Mesodermal cell (in vitro differentiated cells): Measurements from ENCODE around the gene KIAA1586.
"Not testable (repeated sequence)": the region's sequence is repeated elsewhere in the genome, so short reads cannot be mapped to it uniquely, and the experiment has no call there.

Experiments
- H3K27ac ChIP-seq: 2 replicates; pipeline ENCODE4 v1.7.0; 2013; ENCODE audit warnings: mild to moderate bottlenecking, low read depth, low read length, moderate library complexity; ENCODE audit not compliant: severe bottlenecking
- H3K36me3 ChIP-seq: 2 replicates; pipeline ENCODE4 v1.7.1; 2013; ENCODE audit warnings: mild to moderate bottlenecking, low read length, moderate library complexity; ENCODE audit not compliant: control insufficient read depth, insufficient read depth
- H3K4me1 ChIP-seq: one replicate; pipeline ENCODE4 v1.7.1; 2013; ENCODE audit warnings: mild to moderate bottlenecking, low read length; ENCODE audit not compliant: insufficient read depth, control insufficient read depth, poor library complexity, severe bottlenecking
- H3K4me3 ChIP-seq: 2 replicates; pipeline ENCODE4 v1.7.0; 2013; ENCODE audit warnings: low read length, control low read depth, mild to moderate bottlenecking; ENCODE audit not compliant: insufficient read depth, poor library complexity, severe bottlenecking; ENCODE audit errors: extremely low read depth
- H3K9me3 ChIP-seq: 2 replicates; pipeline ENCODE4 v1.7.1; 2013; ENCODE audit warnings: mild to moderate bottlenecking, low read length, moderate library complexity; ENCODE audit not compliant: control insufficient read depth
- WGBS, 2 experiments: methylation state at CpG; one replicate each; pipeline ENCODE4 v1.1.5; 2013; ENCODE audit warnings: missing lambda C conversion rate in 2 of 2; ENCODE audit not compliant: insufficient coverage in 2 of 2; 5-methylcytosine and 5-hydroxymethylcytosine counted together

Gene KIAA1586

GRCh38 chr6:57044061-57044460 lies 2.4 kb upstream of the KIAA1586 start:
- H3K36me3 ChIP-seq, result peaks cover 11% of the 10 kb centered on the region
- H3K4me3 ChIP-seq, H3K9me3 ChIP-seq, H3K27ac ChIP-seq, H3K4me1 ChIP-seq: not testable (repeated sequence)
- no CpG with 5 or more reads among the region's 1 CpG for WGBS, 2 experiments

GRCh38 chr6:57044568-57044967 lies 1.9 kb upstream of the KIAA1586 start:
- Histone ChIP-seq H3K4me1 (peaks cover 5% of the 10 kb centered on the region), H3K4me3 (no peak overlapping the region), H3K27ac (no peak overlapping the region), H3K36me3 (peaks cover 17% of the 10 kb centered on the region), H3K9me3 (no peaks in the 10 kb centered on the region)
- no CpG with 5 or more reads among the region's 2 CpGs for WGBS, 2 experiments

- not testable (repeated sequence) for H3K4me1 ChIP-seq, H3K27ac ChIP-seq, H3K9me3 ChIP-seq, H3K4me3 ChIP-seq
- H3K36me3 ChIP-seq, result peaks cover 40% of the 10 kb centered on the region
- WGBS, 2 experiments, result no CpG with 5 or more reads among the region's 5 CpGs
These were observed 728 bp downstream of the KIAA1586 start for GRCh38 chr6:57047257-57047585.

GRCh38 chr6:57047859-57048258 lies 1.4 kb downstream of the KIAA1586 start:
- H3K9me3 ChIP-seq, H3K4me1 ChIP-seq, H3K27ac ChIP-seq: not testable (repeated sequence)
- H3K4me3 ChIP-seq, result peak overlapping the region; percentile 18
- 75 to 89% methylated on average over 3 to 4 of the region's 6 CpGs for WGBS, 2 experiments
- peaks cover 46% of the 10 kb centered on the region for H3K36me3 ChIP-seq

GRCh38 chr6:57048577-57048976 lies 2.1 kb downstream of the KIAA1586 start:
- Histone ChIP-seq H3K4me3 (peak overlapping the region; percentile 18), H3K36me3 (peaks cover 52% of the 10 kb centered on the region), H3K27ac (no peak overlapping the region), H3K4me1 (peaks cover 5% of the 10 kb centered on the region), H3K9me3 (no peaks in the 10 kb centered on the region)
- WGBS, 2 experiments, result 95 to 97% methylated on average over 5 of the region's 5 CpGs

GRCh38 chr6:57063847-57064246 lies 17.4 kb downstream of the KIAA1586 start:
- Histone ChIP-seq H3K36me3 (peaks cover 34% of the 10 kb centered on the region), H3K4me3 (no peak overlapping the region), H3K9me3 (no peaks in the 10 kb centered on the region), H3K4me1 (no peaks in the 10 kb centered on the region), H3K27ac (no peak overlapping the region)
- 93 to 100% methylated on average over 1 of the region's 3 CpGs for WGBS, 2 experiments

GRCh38 chr6:57064809-57065208 lies 18.3 kb downstream of the KIAA1586 start:
- Histone ChIP-seq H3K9me3 (no peaks in the 10 kb centered on the region), H3K36me3 (peaks cover 28% of the 10 kb centered on the region), H3K4me3 (no peak overlapping the region), H3K27ac (no peak overlapping the region), H3K4me1 (peaks cover 6% of the 10 kb centered on the region)
- WGBS, 2 experiments, result no CpG with 5 or more reads among the region's 1 CpG

GRCh38 chr6:57068061-57068460 lies 21.6 kb downstream of the KIAA1586 start:
- no peak overlapping the region for H3K4me3 ChIP-seq
- no peak overlapping the region for H3K27ac ChIP-seq
- H3K4me1 ChIP-seq, result peaks cover 6% of the 10 kb centered on the region
- WGBS, 2 experiments, result no CpG with 5 or more reads among the region's 1 CpG
- peaks cover 4% of the 10 kb centered on the region for H3K9me3 ChIP-seq
- H3K36me3 ChIP-seq, result peaks cover 13% of the 10 kb centered on the region

- H3K27ac ChIP-seq, result no peak overlapping the region
- peaks cover 6% of the 10 kb centered on the region for H3K4me1 ChIP-seq
- no peak overlapping the region for H3K4me3 ChIP-seq
- peaks cover 4% of the 10 kb centered on the region for H3K9me3 ChIP-seq
- H3K36me3 ChIP-seq, result peaks cover 18% of the 10 kb centered on the region
- WGBS, 2 experiments, result 89 to 98% methylated on average over 3 to 4 of the region's 4 CpGs
These were observed 22.7 kb downstream of the KIAA1586 start for GRCh38 chr6:57069228-57069627.

GRCh38 chr6:57069920-57070331 lies 23.4 kb downstream of the KIAA1586 start:
- Histone ChIP-seq H3K36me3 (peaks cover 18% of the 10 kb centered on the region), H3K9me3 (peaks cover 4% of the 10 kb centered on the region), H3K4me3 (no peak overlapping the region), H3K27ac (no peak overlapping the region), H3K4me1 (peaks cover 6% of the 10 kb centered on the region)
- 75 to 77% methylated on average over 8 to 9 of the region's 9 CpGs for WGBS, 2 experiments

GRCh38 chr6:57072108-57072507 lies 25.6 kb downstream of the KIAA1586 start:
- peaks cover 4% of the 10 kb centered on the region for H3K9me3 ChIP-seq
- H3K4me1 ChIP-seq, result peaks cover 6% of the 10 kb centered on the region
- WGBS, 2 experiments, result 90 to 100% methylated on average over 2 to 3 of the region's 3 CpGs
- no peak overlapping the region for H3K4me3 ChIP-seq
- H3K36me3 ChIP-seq, result peaks cover 11% of the 10 kb centered on the region
- no peak overlapping the region for H3K27ac ChIP-seq
